GM19463 (cell line): ENCODE measurements around the gene CCDC178.

Experiments used
- ATAC-seq: cut with Tn5 transposase; IDR thresholded peaks from one replicate; pipeline ENCODE4 v1.9.1; 2021; ENCODE audit warnings: mild to moderate bottlenecking, moderate library complexity; ENCODE audit not compliant: unreplicated experiment

Gene CCDC178

DNA sequence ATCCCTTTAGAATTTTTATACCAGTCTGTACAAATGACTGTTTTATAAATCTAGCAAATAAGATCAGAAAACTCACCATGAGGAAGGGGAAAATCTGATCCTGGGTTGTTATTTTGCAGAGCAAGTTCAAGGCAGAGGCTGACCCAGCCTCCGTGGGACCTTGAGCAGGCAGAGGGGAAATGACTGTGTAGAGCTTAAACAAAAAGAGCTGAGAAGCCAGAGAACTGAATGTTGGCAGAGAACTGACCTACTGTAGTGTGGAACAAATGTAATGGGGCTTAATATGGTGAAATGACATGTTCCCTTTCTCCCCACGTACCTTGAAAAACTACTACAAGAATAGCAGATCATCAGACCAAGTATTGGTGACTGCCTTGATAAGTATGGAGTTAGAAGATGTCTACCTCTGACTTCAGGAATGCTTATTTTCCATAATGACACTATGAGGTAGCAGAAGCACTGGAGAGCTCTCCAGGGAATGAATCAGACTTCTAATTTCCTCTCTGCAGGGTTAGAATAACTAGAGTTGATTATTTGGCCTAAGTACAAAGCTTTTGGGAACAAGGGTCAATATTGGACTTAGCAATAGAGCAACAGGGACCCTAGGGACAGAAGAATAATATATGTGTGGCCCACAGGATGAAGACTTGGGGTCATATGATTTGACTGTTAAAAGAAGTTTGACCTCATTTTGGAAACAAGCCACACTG, 304.4 kb downstream of the CCDC178 start:
- ATAC-seq, result no peak

GRCh38 chr18:33132657-33133056, 307.9 kb downstream of the CCDC178 start:
- ATAC-seq, result no peak

- ATAC-seq, result no peak
Measured at GRCh38 chr18:33128581-33128980, 311.9 kb downstream of the CCDC178 start.

GRCh38 chr18:33123862-33124518, 316.5 kb downstream of the CCDC178 start:
- no peak for ATAC-seq

DNA sequence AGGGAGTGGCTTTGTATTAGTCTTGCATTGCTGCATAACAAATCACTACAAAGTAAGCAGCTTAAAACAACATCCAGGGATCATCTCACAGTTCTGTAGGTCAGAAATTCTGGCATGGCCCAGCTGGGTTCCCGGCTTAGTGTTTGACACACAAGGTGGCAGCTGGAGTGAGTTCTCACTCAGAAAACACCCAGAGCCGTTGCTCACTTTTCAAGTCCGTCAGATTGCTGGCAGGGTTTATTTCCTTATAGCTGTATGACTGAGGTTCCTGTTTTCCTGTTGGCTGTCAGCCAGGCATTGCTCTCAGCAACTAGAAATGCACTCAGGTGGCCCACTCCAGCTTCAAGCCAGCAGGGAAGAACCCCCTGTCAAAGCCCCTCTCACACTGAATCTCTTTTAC, 324.1 kb downstream of the CCDC178 start:
- no peak for ATAC-seq

GRCh38 chr18:33115917-33116316, 324.6 kb downstream of the CCDC178 start:
- ATAC-seq, result no peak

GRCh38 chr18:33115476-33115875, 325.0 kb downstream of the CCDC178 start:
- no peak for ATAC-seq

- no peak for ATAC-seq
Measured at GRCh38 chr18:33114749-33115148, 325.8 kb downstream of the CCDC178 start.

GRCh38 chr18:33113416-33113815, 327.1 kb downstream of the CCDC178 start:
- ATAC-seq, result no peak

DNA sequence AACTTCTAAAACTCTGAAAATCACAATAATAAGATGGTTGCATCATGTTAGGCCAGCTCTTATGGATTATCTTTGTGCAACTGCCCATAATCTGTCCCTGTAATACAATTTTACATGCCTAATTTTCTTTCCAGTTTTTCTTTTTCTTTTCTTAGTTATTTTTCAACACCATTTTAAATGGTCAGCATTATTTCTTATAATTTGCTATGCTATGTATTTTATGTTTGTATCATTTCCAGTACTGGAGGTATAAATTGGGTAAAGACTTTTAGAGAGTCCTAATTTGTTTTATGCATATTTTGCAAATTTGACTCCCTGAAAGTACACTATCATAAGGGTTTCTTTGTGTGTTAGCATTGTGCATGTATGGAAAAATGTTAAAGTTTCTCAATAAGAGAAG, 333.0 kb downstream of the CCDC178 start:
- ATAC-seq, result no peak

GRCh38 chr18:33101316-33101715, 339.2 kb downstream of the CCDC178 start:
- ATAC-seq, result no peak

DNA sequence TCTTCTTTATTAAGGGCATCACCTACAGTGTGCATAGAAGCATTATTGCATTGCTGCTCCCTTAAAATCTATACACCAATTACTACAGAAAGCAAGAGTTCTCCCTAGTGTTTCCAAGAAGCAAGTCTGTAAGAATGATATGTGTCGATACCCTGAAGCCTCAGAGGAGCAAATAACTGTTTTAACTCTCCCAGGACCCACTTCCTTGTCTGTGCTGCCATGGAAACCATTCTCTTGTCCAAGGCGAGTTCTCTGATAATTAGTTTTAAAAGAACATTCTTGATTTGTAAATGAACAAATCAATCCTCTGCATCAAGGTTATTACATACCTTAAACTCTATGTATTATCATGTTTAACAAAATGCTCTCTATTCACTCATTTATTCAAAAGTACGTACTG, 340.9 kb downstream of the CCDC178 start:
- ATAC-seq, result no peak

- ATAC-seq, result no peak
Measured at GRCh38 chr18:33097126-33097525, 343.4 kb downstream of the CCDC178 start.

DNA sequence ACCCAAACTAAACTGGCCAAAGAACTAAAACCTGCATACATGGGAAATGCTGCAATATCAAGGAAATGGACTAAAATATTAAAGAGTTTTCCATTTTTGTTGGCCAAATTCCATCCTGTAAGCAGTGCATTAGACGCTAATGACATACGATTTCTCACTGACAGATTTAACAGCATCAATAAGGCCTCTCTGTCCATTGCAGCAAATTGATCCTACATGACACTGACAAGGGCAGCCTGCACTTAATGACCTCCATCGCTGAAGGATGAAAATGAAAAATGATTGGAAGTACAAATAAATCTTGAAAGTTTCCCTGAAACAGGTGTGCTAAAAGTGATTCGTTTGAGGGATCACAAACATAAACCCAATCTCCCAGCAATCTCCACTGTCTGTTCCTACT, 350.1 kb downstream of the CCDC178 start:
- ATAC-seq, result no peak

DNA sequence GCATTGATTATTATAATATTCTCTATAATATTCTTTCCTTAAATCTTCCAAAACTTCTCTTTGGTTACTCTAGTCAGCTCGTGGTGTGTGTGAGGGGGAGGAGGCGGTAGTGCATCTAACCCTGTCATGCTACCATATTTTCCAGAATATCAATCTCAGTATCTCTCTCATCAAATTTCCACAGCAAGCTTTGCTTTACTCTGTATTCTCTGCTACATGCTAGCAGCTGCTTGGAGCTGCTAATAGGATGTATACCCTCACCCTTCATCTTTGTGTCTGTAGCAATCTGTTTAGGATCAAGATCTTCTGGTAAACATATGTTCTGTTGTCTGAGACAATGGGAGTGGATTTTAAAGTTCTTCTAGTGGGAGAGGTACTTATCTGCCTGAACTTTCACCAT, 363.9 kb downstream of the CCDC178 start:
- no peak for ATAC-seq

DNA sequence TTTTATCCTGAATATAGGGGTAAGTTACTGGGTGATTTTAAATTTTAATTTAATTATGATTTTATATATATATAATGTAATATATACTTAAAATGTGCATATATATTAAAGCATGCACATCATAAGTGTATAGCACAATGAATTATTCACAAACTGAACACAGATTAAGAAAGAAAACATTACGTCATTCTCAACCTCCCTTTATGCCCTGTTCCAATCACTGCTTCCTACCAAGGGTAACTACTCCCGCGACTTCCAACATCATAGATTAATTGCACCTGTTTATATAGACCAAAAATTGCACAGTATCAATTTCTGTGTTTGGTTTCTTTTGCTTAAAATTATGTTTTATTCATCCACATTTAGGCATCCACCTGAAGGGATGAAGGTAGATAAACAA, 366.4 kb downstream of the CCDC178 start:
- ATAC-seq, result no peak

GRCh38 chr18:33062834-33063364, 377.6 kb downstream of the CCDC178 start:
- no peak for ATAC-seq

DNA sequence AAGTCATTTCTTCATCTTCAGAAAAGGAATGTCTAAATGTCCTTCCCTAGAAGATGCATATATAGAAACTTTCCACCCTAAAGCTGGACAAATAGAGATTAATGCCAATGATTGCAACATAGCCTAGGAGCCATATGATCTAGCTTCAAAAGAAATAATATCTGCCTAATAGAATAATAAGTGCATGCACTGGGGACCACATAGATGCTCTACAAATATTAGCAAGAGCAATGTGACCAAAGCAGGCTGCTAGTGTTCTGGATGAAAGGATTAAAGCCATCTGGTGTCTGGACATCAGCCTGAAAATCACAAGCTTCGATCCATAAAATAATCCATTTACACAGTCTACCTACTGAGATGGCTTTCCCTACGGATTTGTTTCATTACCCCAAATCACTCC, 387.6 kb downstream of the CCDC178 start:
- ATAC-seq, result no peak

DNA sequence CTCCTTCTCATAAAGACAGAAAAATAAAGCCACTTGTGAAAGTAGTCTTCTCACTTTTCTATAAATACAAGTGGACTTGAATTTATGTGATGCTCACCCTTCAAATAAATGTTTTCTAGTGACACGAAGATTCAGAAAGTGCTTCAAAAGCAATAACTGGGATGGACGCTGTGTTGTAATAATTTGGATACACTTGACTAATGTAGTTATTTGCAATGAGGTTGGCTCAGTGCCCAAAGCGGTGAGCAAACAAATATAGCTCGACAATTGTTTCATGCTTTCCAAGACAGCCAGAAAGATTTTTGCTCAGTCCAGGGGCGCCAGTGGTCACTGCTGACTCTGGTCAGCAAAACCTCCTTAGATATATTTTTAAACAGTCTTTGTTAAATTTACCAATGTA, 389.1 kb downstream of the CCDC178 start:
- no peak for ATAC-seq

DNA sequence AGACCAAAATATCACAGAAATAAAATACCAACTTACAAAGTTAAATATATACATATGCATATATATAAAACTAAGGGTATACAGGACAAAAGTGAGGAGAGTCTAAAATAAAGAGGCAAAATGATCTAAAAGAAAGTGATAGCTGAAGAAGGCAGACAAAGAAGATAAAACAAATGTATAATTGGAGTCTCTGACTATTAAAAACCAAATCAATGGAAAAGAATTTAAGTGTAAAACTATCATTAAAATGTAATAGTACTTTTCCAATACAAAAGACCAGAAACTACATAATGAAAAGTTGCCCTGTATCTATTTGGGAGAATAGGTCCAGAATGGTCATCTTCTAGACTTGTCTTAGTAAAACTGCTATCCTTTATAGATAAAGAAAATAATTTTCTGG, 400.3 kb downstream of the CCDC178 start:
- no peak for ATAC-seq

DNA sequence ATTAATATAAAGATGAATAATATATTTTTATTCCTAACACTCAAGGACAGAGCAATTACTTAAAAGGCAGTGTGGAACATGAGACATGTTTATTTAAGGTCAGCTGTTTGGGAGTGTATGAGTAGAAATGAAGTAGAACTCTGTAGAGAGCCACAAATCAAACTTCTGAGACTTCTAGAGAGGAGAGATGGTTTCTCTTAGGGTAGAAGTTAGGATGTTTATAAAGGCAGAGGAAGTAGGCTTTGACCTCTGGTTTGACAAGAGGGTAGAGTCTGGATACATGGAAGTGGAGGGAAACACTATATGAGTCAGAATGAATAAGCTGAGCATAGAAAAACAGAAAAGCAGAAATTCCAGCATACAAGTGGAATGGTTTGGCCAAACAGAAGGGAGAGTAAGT, 405.6 kb downstream of the CCDC178 start:
- no peak for ATAC-seq

- ATAC-seq, result no peak
Measured at GRCh38 chr18:33034212-33034611, 406.3 kb downstream of the CCDC178 start.
